Activated gamma-delta T cell treated with anti-CD3 and anti-CD28 coated beads, Interleukin-2, amount 50 U/mL, for 16 hours (primary cell): Measurements from ENCODE around the gene RAD54L.
"Not testable (repeated sequence)": the region's sequence is repeated elsewhere in the genome, so short reads cannot be mapped to it uniquely, and the experiment has no call there.

Experiments used
- DNase-seq: peaks from one replicate; pipeline ENCODE4 v3.0.0-alpha.2; 2020; ENCODE audit warnings: low read depth

The RAD54L gene

GRCh38 chr1:46241733-46242132, 5.8 kb upstream of the RAD54L start:
- DNase-seq = not testable (repeated sequence)

GRCh38 chr1:46242918-46243317, 4.6 kb upstream of the RAD54L start:
- no peak for DNase-seq

- not testable (repeated sequence) for DNase-seq
These were observed 3.7 kb upstream of the RAD54L start for GRCh38 chr1:46243831-46244230.

- DNase-seq = no peak
These were observed 2.7 kb upstream of the RAD54L start for GRCh38 chr1:46244656-46245371.

- DNase-seq = not testable (repeated sequence)
These were observed 1.4 kb upstream of the RAD54L start for GRCh38 chr1:46246136-46246535.

GRCh38 chr1:46246548-46247435, 771 bp upstream of the RAD54L start:
- DNase-seq = peak; percentile 36

- DNase-seq = no peak
These were observed 758 bp downstream of the RAD54L start for GRCh38 chr1:46248122-46248920.

- no peak for DNase-seq
These were observed 7.1 kb downstream of the RAD54L start for GRCh38 chr1:46254668-46255067.

GRCh38 chr1:46256523-46256922, 9.0 kb downstream of the RAD54L start:
- DNase-seq = no peak

GRCh38 chr1:46262508-46262907, 14.9 kb downstream of the RAD54L start:
- no peak for DNase-seq

GRCh38 chr1:46263146-46263545, 15.6 kb downstream of the RAD54L start:
- DNase-seq = no peak

- no peak for DNase-seq
These were observed 21.0 kb downstream of the RAD54L start for GRCh38 chr1:46268578-46268977.

- no peak for DNase-seq
These were observed 26.9 kb downstream of the RAD54L start for GRCh38 chr1:46274225-46275029.

- no peak for DNase-seq
These were observed 27.4 kb downstream of the RAD54L start for GRCh38 chr1:46275030-46275337.

- no peak for DNase-seq
These were observed 30.3 kb downstream of the RAD54L start for GRCh38 chr1:46277658-46278373.

- DNase-seq = no peak
These were observed 31.2 kb downstream of the RAD54L start for GRCh38 chr1:46278807-46279206.

- no peak for DNase-seq
These were observed 32.5 kb downstream of the RAD54L start for GRCh38 chr1:46280092-46280491.

GRCh38 chr1:46281021-46281420, 33.5 kb downstream of the RAD54L start:
- no peak for DNase-seq

- DNase-seq = no peak
These were observed 36.5 kb downstream of the RAD54L start for GRCh38 chr1:46284058-46284457.

GRCh38 chr1:46284597-46285564, 37.3 kb downstream of the RAD54L start:
- DNase-seq = no peak
